ENCODE measurements around the gene ZNF335.

ZNF335 gene

DNA sequence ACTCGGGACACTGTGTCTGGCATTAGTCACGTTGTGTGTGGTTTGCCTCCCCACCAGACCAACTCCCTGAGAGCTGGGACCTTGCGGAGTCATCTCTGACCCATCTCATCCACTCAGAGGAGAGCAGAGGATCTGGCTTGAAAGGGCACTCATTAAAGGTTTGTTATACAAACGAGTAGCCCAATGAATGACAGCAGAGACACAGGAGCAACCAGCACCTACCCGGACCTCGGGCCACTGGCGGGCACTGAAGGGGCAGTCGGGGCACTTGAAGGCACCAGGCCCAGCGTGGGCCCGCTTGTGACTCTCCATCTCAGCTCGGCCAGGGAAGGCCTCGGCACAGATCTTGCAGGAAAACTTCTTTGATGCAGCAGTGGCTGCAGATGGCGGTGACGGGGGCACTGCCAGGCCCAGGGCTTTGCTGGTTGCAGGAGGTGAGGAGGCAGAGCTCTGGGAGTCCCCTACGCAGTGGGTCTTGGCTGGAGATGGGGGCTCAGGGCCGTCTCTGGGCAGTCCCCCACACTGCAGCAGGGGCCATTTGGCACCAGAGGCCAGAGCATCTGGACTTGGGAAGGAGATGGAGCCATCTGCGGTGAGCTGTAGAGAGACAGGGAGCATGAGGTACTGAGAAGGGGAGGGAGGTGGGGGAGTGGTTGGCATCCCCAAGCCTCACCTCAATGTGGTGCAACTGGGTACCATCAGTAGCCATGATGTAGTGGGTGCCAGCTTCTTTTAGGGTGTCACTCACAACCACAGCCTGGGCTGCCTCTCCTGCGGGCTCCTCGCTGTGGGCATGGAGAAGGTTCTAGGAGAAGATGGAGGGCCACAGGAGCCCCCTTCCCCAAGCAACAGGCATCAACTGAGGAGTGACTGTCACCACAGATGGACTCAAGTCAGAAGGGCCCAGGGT lies 19.8 kb downstream of the ZNF335 start:
- DNase-seq (ENCODE audit: low read depth in 2 of 3, low spot score in 2 of 3), result no peak

DNA sequence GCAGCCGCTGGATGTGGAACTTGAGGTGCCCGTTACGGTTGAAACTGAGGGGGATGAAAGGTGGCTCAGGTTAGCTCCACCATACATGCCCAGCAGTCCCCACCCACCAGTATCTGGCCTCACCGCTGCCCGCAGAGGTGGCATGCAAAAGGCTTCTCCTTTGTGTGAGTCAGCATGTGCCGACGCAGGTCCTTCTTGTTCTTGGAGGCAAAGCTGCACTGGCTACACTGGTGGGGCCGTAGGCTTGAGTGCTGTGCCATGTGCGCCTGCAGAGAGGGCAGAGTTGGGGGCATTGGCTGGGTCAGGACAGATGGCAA lies 21.7 kb downstream of the ZNF335 start:
- no peak for DNase-seq (ENCODE audit: low read depth in 2 of 3, low spot score in 2 of 3)

DNA sequence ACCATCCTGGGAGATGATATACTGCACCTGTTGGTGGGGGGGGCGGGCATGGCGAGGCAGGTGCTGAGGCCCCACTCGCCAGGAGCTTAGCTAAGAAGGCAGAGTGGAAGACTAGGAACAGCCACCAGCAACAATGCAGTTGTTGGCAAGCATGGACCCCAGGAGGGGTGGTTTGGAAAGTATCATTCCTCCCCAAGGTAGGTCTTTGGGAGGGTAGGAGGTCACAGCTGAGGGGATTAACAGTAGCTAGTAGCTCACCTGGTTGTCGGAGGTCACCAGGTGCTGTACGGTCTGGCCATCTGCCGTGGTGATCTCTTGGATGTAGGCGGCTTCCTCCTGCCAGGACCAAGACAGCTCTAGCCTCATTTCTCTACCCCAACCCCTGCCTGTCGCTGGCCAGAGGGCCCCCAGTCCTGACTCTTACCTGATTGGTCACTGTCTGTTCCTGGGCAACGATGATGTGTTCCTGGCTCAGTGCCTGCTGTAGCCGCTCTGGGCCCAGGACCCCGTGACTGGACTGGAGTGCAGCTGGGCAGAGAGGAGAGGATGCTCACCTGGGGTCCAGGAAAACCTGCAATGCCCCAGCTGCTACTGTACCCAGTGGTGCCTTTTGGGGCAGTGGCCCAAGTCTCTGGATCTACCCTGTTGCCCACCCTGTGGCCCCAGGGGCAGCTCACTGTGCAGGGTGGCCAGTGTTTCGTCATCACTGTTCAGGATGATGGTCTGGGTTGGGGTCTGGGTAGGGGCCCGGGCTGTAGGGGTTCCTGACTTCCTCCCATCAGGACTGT lies 22.3 kb downstream of the ZNF335 start:
- DNase-seq (ENCODE audit: low read depth in 2 of 3, low spot score in 2 of 3), result no peak

DNA sequence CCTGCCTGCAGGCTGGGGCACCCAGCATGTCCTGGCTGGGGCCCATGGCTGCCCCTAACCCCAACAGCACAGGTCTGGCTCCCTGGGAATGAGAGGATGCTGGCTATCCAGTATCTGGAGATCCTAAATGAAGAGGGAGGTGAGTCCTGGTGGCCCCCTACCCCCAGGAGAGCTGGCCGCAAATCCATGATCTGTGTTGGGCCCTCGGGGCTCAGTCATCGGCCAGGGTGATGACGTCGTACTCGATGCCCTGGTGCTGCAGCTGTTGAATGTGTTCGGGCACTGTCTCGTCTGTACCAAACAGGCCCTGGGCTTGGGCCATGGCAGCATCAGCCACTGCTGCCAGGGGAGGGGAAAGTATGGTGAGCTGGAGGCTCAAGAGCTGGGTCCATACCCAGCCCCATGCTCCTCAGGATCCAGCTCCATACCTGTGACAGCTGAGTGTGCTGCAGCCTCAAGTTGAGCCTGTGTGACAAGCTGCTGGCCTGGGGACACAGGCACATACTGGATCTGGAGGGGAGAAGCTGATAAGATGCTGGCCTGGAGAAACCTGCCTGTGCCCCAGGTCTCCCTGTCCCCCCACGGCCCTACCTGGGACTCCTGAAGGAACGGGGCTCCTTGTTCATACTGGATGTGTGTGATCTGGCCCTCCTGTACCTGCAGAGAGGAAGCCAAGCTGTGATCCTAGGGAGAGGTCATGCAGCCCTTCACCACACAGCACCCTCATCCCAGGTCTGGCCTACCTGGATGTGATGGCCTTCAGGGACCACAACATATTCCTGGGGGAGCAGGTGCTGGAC lies 23.1 kb downstream of the ZNF335 start:
- no peak for DNase-seq (ENCODE audit: low read depth in 2 of 3, low spot score in 2 of 3)

DNA sequence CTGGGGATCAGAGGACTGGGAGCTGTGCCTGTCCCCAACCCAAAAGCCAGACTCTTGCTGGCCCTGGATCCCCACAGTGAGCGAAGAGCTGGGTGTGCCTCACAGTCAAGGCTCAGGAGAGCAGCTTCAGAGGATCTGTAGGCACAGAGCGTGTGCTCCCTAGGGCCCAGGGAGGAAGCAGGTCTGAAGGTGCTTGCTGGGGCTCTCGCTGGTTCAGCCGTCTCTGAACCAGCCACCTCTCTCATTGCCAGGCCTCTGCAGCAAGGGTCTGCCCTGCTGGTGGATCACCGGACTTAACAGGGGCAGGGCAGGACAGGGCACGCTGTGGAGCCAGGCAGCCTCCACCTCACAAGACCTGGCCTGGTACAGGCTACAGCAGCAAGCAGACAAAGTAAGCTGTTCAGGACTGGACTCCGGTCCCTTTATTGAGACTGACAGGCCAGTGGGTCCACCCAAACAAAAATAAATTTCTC lies 23.7 kb downstream of the ZNF335 start:
- DNase-seq (ENCODE audit: low read depth in 2 of 3, low spot score in 2 of 3), result no peak

DNA sequence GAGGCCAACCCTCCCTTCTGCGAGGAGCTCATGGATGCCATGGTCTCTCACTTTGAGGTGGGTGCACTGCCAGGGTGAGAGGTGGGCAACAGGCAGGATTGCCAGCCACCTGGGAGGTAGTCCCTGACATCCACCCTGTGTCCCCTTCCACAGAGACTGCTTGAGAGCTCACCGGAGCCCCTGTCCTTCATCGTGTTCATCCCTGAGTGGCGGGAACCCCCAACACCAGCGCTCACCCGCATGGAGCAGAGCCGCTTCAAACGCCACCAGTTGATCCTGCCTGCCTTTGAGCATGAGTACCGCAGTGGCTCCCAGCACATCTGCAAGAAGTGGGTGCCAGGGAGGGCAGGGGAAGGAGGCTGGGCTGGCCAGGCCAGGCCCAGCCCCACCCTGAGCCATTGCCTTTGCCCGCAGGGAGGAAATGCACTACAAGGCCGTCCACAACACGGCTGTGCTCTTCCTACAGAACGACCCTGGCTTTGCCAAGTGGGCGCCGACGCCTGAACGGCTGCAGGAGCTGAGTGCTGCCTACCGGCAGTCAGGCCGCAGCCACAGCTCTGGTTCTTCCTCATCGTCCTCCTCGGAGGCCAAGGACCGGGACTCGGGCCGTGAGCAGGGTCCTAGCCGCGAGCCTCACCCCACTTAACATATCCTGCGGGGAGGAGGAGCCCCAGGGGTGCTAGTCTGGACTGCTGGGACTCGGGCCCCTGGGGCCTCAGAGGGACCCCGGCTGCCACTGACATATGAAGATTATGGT lies 24.7 kb downstream of the ZNF335 start:
- DNase-seq (ENCODE audit: low read depth in 2 of 3, low spot score in 2 of 3), result no peak

DNA sequence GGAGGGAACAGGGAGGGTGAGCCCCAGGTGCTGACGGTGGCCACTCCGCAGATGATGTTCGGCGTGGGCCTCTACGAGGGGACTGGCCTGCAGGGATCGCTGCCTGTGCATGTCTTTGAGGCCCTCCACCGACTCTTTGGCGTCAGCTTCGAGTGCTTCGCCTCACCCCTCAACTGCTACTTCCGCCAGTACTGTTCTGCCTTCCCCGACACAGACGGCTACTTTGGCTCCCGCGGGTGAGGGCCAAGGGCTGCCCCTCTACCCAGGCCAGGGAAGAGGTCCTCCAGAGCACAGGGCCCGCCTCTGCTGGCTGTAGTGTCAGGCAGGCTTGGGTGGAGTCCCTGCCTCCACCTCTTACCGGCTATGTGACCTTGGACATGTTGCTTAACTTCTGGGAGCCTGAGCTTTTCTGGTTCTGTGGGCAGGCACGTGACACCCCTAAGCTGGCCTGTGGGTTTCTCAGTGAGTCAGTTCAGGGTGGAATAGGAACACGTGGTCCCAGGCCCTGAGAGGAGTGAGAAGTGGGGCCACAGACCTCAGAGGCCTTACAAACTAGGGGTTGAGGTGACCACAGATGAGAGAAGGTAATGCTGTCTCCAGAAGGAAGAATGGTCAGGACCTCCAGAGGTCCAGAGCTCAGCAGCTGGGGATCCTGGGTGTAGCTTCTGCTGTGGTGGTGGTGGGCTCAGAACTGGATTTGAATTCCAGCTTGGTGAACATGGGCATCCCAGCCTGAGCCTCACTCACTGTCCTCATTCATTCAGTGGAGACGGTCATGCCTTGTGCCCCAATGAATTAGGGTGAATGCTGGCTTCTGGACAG lies 25.6 kb downstream of the ZNF335 start:
- DNase-seq (ENCODE audit: low read depth in 2 of 3, low spot score in 2 of 3), result peak in 1 of 3 experiments; percentile 36

DNA sequence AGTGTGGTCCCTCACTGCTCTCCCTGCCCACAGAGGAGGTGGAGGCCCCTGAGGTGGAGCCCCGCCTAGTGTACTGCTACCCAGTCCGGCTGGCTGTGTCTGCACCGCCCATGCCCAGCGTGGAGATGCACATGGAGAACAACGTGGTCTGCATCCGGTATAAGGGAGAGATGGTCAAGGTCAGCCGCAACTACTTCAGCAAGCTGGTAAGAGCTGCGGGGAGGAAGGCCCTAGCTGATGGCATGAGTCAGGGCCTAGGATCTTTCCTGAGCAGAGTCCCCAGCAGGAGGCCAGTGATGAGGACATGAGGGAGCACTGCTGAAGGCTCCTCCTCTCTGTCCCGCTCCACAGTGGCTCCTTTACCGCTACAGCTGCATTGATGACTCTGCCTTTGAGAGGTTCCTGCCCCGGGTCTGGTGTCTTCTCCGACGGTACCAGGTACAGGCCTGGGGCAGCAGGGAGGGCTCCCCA lies 26.3 kb downstream of the ZNF335 start:
- no peak for DNase-seq (ENCODE audit: low read depth in 2 of 3, low spot score in 2 of 3)

DNA sequence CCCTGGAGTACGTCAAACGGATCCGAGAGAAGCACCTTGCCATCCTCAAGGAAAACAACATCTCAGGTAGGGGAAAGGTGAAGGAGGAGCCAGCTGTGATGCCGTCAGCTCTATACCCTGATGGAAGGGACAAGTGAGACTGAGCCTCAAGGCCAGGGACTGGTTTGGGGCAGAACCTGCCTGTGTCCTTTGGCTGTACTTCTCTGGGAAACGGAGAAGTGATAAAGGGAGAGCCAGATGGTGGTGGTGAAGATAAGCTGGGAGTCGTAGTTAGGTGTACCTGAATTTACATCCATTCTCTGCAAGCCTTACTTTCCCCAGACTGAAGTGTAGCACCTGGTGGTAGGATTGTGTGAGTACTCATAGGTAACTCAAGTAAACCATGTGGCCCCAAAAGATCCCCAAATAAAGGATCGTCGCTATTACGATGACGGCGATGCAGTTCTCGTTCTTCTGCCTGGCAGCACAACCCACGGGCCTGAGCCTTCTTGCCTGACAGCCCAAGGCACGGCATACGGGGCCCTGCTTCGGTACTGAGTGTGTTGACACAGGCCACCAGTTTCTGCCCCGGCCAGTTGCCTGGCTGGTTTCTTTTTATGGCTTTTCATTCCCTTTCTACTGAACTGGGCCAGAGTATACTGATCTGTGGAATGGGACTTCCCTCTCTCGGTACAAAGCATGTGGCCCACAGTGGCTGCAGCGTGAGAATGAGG lies 26.9 kb downstream of the ZNF335 start:
- DNase-seq (ENCODE audit: low read depth in 2 of 3, low spot score in 2 of 3), result no peak

DNA sequence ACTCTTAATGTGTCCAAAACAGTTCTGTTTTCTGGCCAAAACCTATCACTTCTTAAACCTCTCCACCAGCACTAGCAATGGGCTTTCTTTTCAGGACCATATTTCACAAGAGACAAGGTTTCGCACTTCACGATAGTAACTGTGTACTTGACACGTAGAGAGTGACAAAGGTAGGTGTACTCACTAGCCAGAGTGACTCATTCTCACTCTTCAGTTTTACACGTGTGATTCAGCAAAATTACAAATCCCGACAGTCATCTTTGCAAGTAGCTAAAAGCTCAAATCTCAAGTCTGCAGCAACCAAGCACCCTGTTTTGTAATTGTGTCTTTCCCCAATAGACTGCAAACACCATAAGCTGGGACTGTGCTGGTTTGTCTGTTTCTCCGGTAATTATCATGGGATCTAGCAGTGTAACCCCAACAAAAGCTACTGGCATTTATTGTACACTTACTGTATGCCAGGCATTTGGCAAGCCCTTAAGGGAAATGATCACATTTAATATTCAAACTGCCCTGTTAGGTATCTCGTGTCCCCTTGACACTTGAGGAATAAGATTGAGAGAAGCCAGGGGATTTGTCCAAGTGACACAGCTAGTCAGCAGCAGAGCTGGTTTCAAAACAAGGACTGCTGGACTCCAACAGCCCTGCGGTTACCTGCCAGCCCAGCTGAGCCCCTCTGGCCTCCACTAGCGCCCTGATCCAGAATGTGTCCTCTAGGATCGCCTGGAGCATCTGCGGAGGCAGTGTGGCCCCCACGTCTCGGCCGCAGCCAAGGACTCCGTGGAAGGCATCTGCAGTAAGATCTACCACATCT lies 27.6 kb downstream of the ZNF335 start:
- no peak for DNase-seq (ENCODE audit: low read depth in 2 of 3, low spot score in 2 of 3)

DNA sequence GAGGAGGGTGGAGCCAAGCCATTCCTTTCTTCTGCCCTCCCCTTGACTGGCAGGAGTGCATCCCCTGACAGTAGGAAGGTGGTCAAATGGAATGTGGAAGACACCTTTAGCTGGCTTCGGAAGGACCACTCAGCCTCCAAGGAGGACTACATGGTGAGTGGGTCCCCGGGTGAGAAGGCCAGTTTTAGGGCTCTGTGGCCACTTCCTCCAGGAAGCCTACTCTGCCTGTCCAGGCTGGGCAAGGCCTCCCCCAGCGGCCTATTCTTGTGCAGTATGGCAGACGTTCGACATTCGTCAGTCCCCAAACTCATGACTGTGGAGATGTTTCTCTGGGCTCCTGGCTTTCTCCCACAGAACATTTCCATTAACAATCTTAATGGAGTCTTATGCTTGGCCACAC lies 28.4 kb downstream of the ZNF335 start:
- no peak for DNase-seq (ENCODE audit: low read depth in 2 of 3, low spot score in 2 of 3)

DNA sequence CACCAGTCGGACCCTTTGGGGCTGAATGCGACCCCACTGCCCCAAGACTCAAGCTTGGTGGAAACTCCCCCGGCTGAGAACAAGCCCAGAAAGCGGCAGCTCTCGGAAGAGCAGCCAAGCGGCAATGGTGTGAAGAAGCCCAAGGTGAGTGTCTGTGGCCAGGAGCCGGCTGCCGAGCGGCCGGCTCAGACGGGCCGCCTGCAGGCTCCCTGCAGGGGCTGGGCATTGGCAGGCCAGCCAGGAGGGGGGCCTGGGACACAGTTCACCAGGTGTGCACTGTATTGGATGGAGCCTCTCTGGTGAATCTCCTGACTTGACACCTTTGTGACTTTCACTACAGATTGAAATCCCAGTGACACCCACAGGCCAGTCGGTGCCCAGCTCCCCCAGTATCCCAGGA lies 31.5 kb downstream of the ZNF335 start:
- no peak for DNase-seq (ENCODE audit: low read depth in 2 of 3, low spot score in 2 of 3)

DNA sequence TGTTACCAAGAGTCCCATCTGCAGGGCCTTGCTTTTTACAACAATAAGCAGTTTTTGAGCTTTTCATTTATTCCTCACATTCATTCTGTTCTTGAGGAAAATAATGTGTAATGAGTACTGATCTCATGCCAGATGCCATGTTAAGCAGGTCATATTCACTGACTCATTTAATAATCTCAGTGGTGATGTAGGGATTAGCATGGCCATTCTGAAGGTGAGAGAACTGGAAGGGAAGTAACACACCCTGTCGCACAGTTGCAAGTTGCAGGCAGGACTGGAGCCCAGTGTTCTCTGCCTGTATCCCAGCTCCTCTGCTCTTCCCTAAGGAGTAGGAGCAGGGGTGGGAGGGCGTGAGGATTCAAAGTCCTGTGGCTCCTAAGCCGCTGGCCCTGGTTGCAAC lies 31.9 kb downstream of the ZNF335 start:
- DNase-seq (ENCODE audit: low read depth in 2 of 3, low spot score in 2 of 3), result no peak

DNA sequence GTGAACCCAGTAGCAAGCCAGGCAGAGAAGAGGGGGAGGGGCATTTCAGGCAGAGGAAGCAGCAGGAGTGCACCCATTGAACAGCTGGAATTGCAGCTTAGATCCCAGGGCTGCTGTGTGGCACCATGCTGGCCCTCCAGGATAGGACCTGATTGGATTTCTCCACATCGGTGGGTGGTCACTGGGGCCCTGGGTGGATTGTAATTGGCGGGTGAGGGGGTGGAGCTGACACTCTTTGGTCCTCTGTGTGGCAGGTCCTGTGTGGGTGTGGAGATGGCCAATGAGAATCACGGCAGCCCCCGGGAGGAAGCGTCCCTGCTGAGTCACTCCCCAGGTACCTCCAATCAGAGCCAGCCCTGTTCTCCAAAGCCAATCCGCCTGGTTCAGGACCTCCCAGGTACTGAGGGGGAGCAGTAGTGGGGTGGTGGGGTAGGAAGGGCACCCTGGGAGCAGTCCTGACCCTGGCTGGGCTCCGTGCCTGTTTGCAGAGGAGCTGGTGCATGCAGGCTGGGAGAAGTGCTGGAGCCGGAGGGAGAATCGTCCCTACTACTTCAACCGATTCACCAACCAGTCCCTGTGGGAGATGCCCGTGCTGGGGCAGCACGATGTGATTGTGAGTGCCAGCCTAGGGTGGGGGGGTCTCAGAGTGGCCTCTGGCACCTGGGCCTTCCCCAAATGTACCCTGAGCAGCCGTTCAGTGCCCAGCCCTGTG lies 33.1 kb downstream of the ZNF335 start:
- no peak for DNase-seq (ENCODE audit: low read depth in 2 of 3, low spot score in 2 of 3)

DNA sequence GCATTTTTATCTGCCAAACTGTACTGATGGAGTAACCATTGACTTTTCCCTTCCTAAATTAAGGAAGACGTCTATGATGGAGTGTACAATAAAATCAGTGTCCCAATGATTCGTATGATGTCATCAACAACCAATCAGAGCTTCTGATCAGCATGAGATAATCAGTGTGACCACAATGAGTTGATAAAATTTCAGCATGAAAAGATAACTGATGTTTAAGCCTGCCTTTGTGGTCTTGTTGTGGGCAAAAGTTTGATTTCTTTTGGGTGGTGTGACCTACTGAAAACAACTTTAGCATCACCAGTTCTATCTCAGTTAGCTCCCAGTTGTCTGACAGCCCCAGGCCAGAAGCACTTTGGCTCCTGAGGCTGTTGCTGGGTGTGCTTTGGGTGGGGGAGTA lies 34.2 kb downstream of the ZNF335 start:
- no peak for DNase-seq (ENCODE audit: low read depth in 2 of 3, low spot score in 2 of 3)

DNA sequence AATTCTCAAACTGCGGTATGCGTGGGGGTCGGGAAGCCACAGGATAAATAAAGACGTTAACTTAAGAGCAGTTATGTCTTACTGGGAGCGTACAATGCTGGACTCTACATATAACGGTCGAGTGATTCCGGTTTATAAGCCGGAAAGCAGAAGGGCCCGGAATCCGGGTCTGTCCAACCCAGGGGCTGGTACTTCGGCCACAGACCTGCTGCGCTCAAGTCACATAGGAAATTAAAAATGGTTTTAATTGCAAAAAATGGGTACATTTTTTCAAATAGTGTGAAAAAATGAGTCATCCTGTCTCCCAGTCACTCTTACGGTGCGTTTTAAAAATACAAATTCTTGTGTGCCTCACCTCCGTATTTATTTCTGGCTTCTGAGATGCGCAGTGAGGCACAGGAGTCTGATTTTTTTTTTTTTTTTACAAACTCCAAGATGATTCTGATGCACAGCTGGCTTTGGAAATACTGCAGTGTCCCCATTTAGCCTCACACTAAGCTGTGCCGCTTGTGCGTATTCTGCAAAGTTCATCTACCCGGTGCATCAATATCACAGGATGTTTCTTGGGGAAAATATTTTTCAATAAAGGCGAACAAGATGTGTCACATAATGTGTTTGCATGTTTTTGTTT lies 36.5 kb downstream of the ZNF335 start:
- no peak for DNase-seq (ENCODE audit: low read depth in 2 of 3, low spot score in 2 of 3)
